GM12878 (cell line): ENCODE data around the gene TRABD2B. TPM values are rescaled to one million over a fixed set of nuclear protein-coding genes. Genes with fewer than 3 reads are reported as not detected.

Experiments used
- ATAC-seq: fragments of 200-7000 bp; cut with Tn5 transposase; 3 replicates; pipeline ENCODE4 v1.9.1; 2020; ENCODE audit warnings: mild to moderate bottlenecking, moderate library complexity
- BruUV-seq: library from RNA; stranded (reverse); fragments of 400-500 nt; replicated peaks from 2 replicates; lab custom pipeline; 2021; lab: Mats Ljungman, UMichigan
- CTCF ChIA-PET: fragments of 300-600 bp; sonication (Branson Sonifier 250); formaldehyde crosslinking; extraction: SDS; loops from one replicate; lab custom pipeline; 2021; ENCODE audit warnings: inconsistent platforms; lab: Yijun Ruan, JAX
- POLR2A ChIA-PET: fragments of 350-600 bp; formaldehyde crosslinking; extraction: SDS; loops from one replicate; lab custom pipeline; 2021; ENCODE audit warnings: inconsistent platforms; lab: Charles Lee
- RAD21 ChIA-PET: fragments of 300-600 bp; sonication (Branson Sonifier 250); formaldehyde crosslinking; loops from one replicate; lab custom pipeline; 2023; ENCODE audit warnings: antibody characterized with exemption; ENCODE audit not compliant: unreplicated experiment; lab: Charles Lee
- SMC1A ChIA-PET: fragments of 300-600 bp; sonication (Branson Sonifier 250); formaldehyde crosslinking; loops from one replicate; lab custom pipeline; 2023; ENCODE audit not compliant: unreplicated experiment, uncharacterized antibody; lab: Charles Lee
- DNase-seq: peaks from one replicate; pipeline ENCODE4 v3.0.0-alpha.2; 2011; ENCODE audit warnings: low read depth, low spot score
- FAIRE-seq: peaks from 3 replicates; lab custom pipeline; 2011; peaks lifted over from hg19 to GRCh38; lab: Jason Lieb, UNC
- H2AFZ ChIP-seq: 2 replicates; pipeline ENCODE4 v1.6.0; 2011; ENCODE audit warnings: low read depth, low read length, control low read depth; ENCODE audit not compliant: control insufficient read depth
- H3K27ac ChIP-seq: 2 replicates; pipeline ENCODE4 v1.5.1; 2011; ENCODE audit warnings: control low read depth; ENCODE audit not compliant: control insufficient read depth, insufficient read depth
- H3K27me3 ChIP-seq, 2 experiments: replicated peaks in 1 of 2; 2 replicates each; pipeline versions ENCODE4 v1.6.0 to v1.6.1; 2011; ENCODE audit warnings: low read length in 1 of 2; ENCODE audit not compliant: control insufficient read depth in 2 of 2, insufficient read depth in 2 of 2
- H3K36me3 ChIP-seq, 2 experiments: 2 replicates each; pipeline ENCODE4 v1.5.1; 2011; ENCODE audit warnings: low read length in 1 of 2; ENCODE audit not compliant: control insufficient read depth in 2 of 2, insufficient read depth in 2 of 2
- H3K4me1 ChIP-seq: 2 replicates; pipeline ENCODE4 v1.6.1; 2011; ENCODE audit warnings: mild to moderate bottlenecking, low read length, moderate library complexity, mixed read lengths; ENCODE audit not compliant: control insufficient read depth, insufficient read depth
- H3K4me2 ChIP-seq: 2 replicates; pipeline ENCODE4 v1.6.0; 2011; ENCODE audit warnings: control low read depth; ENCODE audit not compliant: control insufficient read depth, insufficient read depth
- H3K4me3 ChIP-seq: fragments of 200-600 bp; sonication (generic); 2 replicates; pipeline ENCODE4 v1.5.1; 2016
- H3K79me2 ChIP-seq: 2 replicates; pipeline ENCODE4 v1.6.0; 2011; ENCODE audit warnings: low read length; ENCODE audit not compliant: control insufficient read depth, insufficient read depth
- H3K9ac ChIP-seq: 2 replicates; pipeline ENCODE4 v1.8.0; 2011; ENCODE audit warnings: low read length, control low read depth, mixed read lengths; ENCODE audit not compliant: control insufficient read depth, insufficient read depth
- H3K9me3 ChIP-seq: replicated peaks from 3 replicates; pipeline ENCODE4 v1.5.1; 2011; ENCODE audit warnings: mild to moderate bottlenecking, low read length; ENCODE audit not compliant: control insufficient read depth, insufficient read depth
- H4K20me1 ChIP-seq: 2 replicates; pipeline ENCODE4 v1.6.0; 2011; ENCODE audit not compliant: control insufficient read depth, insufficient read depth
- CBX5 ChIP-seq: sonication (generic); IDR thresholded peaks from 2 replicates; pipeline ENCODE4 v1.6.1; 2016; ENCODE audit warnings: low read depth, moderate library complexity, mild to moderate bottlenecking, inconsistent platforms
- CEBPB ChIP-seq, 2 experiments: fragments of 150-350 bp in 1 of 2; IDR thresholded peaks; 2 replicates each; pipeline ENCODE4 v1.6.1; 2012 to 2014; ENCODE audit warnings: low read depth in 2 of 2, low read length in 2 of 2, borderline replicate concordance in 1 of 2, inconsistent platforms in 1 of 2
- EED ChIP-seq: sonication (generic); IDR thresholded peaks from 2 replicates; pipeline ENCODE4 v1.6.1; 2016; ENCODE audit warnings: antibody characterized with exemption, low read depth
- MAX ChIP-seq: IDR thresholded peaks from 2 replicates; pipeline ENCODE4 v1.6.1; 2012; ENCODE audit warnings: low read depth, low read length, improper control_type of control experiment
- MEF2B ChIP-seq: fragments of 450-650 bp; IDR thresholded peaks from 2 replicates; pipeline ENCODE4 v1.6.1; 2018; ENCODE audit warnings: mild to moderate bottlenecking, moderate library complexity; ENCODE audit not compliant: partially characterized antibody, poor library complexity, severe bottlenecking
- MYC ChIP-seq: IDR thresholded peaks from 2 replicates; pipeline ENCODE4 v1.6.1; 2011; ENCODE audit warnings: mild to moderate bottlenecking, low read length, moderate library complexity, inconsistent platforms; ENCODE audit not compliant: insufficient read depth, insufficient replicate concordance, insufficient read length, severe bottlenecking
- NFYA ChIP-seq: IDR thresholded peaks from 2 replicates; pipeline ENCODE4 v1.6.1; 2011; ENCODE audit warnings: low read depth, mild to moderate bottlenecking, low read length, improper control_type of control experiment, borderline replicate concordance
- PAX5 ChIP-seq: IDR thresholded peaks from 2 replicates; pipeline ENCODE4 v1.6.1; 2011; ENCODE audit warnings: low read depth, low read length, borderline replicate concordance
- RELA ChIP-seq: fragments of 450-650 bp; IDR thresholded peaks from 2 replicates; pipeline ENCODE4 v1.8.0; 2014; ENCODE audit warnings: borderline replicate concordance; ENCODE audit not compliant: partially characterized antibody
- SUZ12 ChIP-seq: fragments of 200-600 bp; sonication (generic); IDR thresholded peaks from one replicate; pipeline ENCODE4 v1.6.1; 2018; ENCODE audit warnings: antibody characterized with exemption, mild to moderate bottlenecking; ENCODE audit not compliant: unreplicated experiment
- WGBS: methylation state at CpG from one replicate; pipeline ENCODE4 v1.1.6; 2016; ENCODE audit warnings: low lambda C conversion rate; ENCODE audit not compliant: insufficient replicate concordance, insufficient coverage; ENCODE audit errors: missing lambda C conversion rate; 5-methylcytosine and 5-hydroxymethylcytosine counted together
- in situ Hi-C: fragments of 300-500 bp; cut with MboI; formaldehyde crosslinking; loops from 9 replicates; pipeline ENCODE4 v1.14.3; 2018; ENCODE audit warnings: mixed read lengths
- intact Hi-C: fragments of 100-400 bp; cut with micrococcal nuclease; formaldehyde crosslinking; loops from one replicate; pipeline ENCODE4 v1.14.2; 2022; ENCODE audit not compliant: unreplicated experiment
- polyA plus RNA-seq, 11 experiments: library from polyadenylated mRNA; depleted of rRNA in 4 of 11; unstranded in 6 of 11; stranded (reverse) in 5 of 11; fragments of >200 nt; fragmentation: Nextera tagmentation in 4 of 11; fragmentation: Illumina TruSeq in 1 of 11; extraction: Ambion mirVana in 4 of 11; extraction: Trizol in 1 of 11; gene quantifications; 1 replicate in 1 of 11; 2 replicates in 10 of 11; pipeline versions ENCODE4 v1.2.1 to v1.2.3, GENCODE V29; 2011 to 2016; ENCODE audit warnings: inconsistent platforms in 2 of 11, missing spikeins in 2 of 11, low read depth in 1 of 11
- total RNA-seq, 4 experiments: library from RNA; depleted of rRNA in 3 of 4; stranded (reverse); fragments of >200 nt in 3 of 4; fragmentation: Illumina TruSeq in 1 of 4; extraction: Trizol in 1 of 4; gene quantifications; 2 replicates each; pipeline versions ENCODE4 v1.2.1 to v1.2.3, GENCODE V29; 2013 to 2021
- TF ChIP-seq, protein P1 (sequence below): fragments of 450-650 bp; IDR thresholded peaks from 2 replicates; pipeline ENCODE4 v1.6.1; 2017; ENCODE audit warnings: mild to moderate bottlenecking, low read depth, inconsistent platforms; ENCODE audit not compliant: poor library complexity, severe bottlenecking

Gene TRABD2B
- total and polyA plus RNA-seq, 10 of the 15 experiments (the other 5 are each of a cell fraction or from before 2014, with no cell fraction given) = not detected

- no peaks in the 10 kb centered on the region for H4K20me1 ChIP-seq
- DNase-seq (no peak), FAIRE-seq (no peak), ATAC-seq (no peak)
- no peak overlapping the region for H3K4me2 ChIP-seq
- H3K27ac ChIP-seq = no peak overlapping the region
- H3K9me3 ChIP-seq = no peaks in the 10 kb centered on the region
- H3K36me3 ChIP-seq = no peaks in the 10 kb centered on the region
- H3K4me3 ChIP-seq = no peak overlapping the region
- RAD21 ChIA-PET = no interaction called here
- H3K27me3 ChIP-seq = no peaks in the 10 kb centered on the region
- SMC1A ChIA-PET = no interaction called here
- in situ Hi-C loops (no loop called here), intact Hi-C loops (no loop called here)
- POLR2A ChIA-PET = no interaction called here
- no peaks in the 10 kb centered on the region for H3K79me2 ChIP-seq
- CTCF ChIA-PET = no interaction called here
- WGBS = 40% methylated on average over 12 of the region's 12 CpGs
- no peak overlapping the region for H2AFZ ChIP-seq
- BruUV-seq = no TSS peak
- H3K9ac ChIP-seq = no peak overlapping the region
- no peak for TF ChIP-seq MAX
- no peaks in the 10 kb centered on the region for H3K4me1 ChIP-seq
Observed at GRCh38 chr1:48028218-48029069, 31.3 kb upstream of the TRABD2B start.

- no peaks in the 10 kb centered on the region for H3K4me1 ChIP-seq
- intact Hi-C loops (no loop called here), in situ Hi-C loops (no loop called here)
- H3K27me3 ChIP-seq = no peaks in the 10 kb centered on the region
- 17% methylated on average over 2 of the region's 2 CpGs for WGBS
- H3K79me2 ChIP-seq = no peaks in the 10 kb centered on the region
- H3K9me3 ChIP-seq = no peaks in the 10 kb centered on the region
- H3K27ac ChIP-seq = no peak overlapping the region
- no peak for FAIRE-seq
- H3K4me2 ChIP-seq = no peak overlapping the region
- RAD21 ChIA-PET = no interaction called here
- CTCF ChIA-PET = no interaction called here
- H4K20me1 ChIP-seq = no peaks in the 10 kb centered on the region
- no peaks in the 10 kb centered on the region for H3K36me3 ChIP-seq
- no peak for ATAC-seq
- no peak overlapping the region for H2AFZ ChIP-seq
- no peak overlapping the region for H3K4me3 ChIP-seq
- SMC1A ChIA-PET = no interaction called here
- no peak overlapping the region for H3K9ac ChIP-seq
- no peak for TF ChIP-seq SUZ12
- no peak for TF ChIP-seq CBX5
- no peak for TF ChIP-seq PAX5
- TF ChIP-seq MEF2B = no peak
- no peak for TF ChIP-seq RELA
- no peak for TF ChIP-seq MYC
- TF ChIP-seq NFYA = no peak
- TF ChIP-seq, protein P1, sequence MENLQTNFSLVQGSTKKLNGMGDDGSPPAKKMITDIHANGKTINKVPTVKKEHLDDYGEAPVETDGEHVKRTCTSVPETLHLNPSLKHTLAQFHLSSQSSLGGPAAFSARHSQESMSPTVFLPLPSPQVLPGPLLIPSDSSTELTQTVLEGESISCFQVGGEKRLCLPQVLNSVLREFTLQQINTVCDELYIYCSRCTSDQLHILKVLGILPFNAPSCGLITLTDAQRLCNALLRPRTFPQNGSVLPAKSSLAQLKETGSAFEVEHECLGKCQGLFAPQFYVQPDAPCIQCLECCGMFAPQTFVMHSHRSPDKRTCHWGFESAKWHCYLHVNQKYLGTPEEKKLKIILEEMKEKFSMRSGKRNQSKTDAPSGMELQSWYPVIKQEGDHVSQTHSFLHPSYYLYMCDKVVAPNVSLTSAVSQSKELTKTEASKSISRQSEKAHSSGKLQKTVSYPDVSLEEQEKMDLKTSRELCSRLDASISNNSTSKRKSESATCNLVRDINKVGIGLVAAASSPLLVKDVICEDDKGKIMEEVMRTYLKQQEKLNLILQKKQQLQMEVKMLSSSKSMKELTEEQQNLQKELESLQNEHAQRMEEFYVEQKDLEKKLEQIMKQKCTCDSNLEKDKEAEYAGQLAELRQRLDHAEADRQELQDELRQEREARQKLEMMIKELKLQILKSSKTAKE = no peak
- no peak for TF ChIP-seq EED
- no peak for TF ChIP-seq CEBPB (IDR thresholded peaks at IDR 0.05; ENCODE audit: borderline replicate concordance in 1 of 2, low read depth in 2 of 2, low read length in 2 of 2)
- no peak for DNase-seq
- POLR2A ChIA-PET = no interaction called here
- no TSS peak for BruUV-seq
Observed at GRCh38 chr1:48027533-48027835, 30.3 kb upstream of the TRABD2B start.
